DOHH2 (cell line): ENCODE results near the gene DZIP3.

Experiments used
- EZH2phosphoT487 ChIP-seq: fragments of 200-600 bp; sonication (generic); IDR thresholded peaks from 2 replicates; pipeline ENCODE4 v1.6.1; 2017; ENCODE audit warnings: borderline replicate concordance, mild to moderate bottlenecking, antibody characterized with exemption, low read length, moderate library complexity, mixed read lengths
- TF ChIP-seq, protein P1 (sequence below): fragments of 200-600 bp; sonication (generic); IDR thresholded peaks from one replicate; pipeline ENCODE4 v1.5.1; 2014; ENCODE audit warnings: antibody characterized with exemption, mild to moderate bottlenecking, low read depth, low read length; ENCODE audit not compliant: poor library complexity, severe bottlenecking

DNA sequence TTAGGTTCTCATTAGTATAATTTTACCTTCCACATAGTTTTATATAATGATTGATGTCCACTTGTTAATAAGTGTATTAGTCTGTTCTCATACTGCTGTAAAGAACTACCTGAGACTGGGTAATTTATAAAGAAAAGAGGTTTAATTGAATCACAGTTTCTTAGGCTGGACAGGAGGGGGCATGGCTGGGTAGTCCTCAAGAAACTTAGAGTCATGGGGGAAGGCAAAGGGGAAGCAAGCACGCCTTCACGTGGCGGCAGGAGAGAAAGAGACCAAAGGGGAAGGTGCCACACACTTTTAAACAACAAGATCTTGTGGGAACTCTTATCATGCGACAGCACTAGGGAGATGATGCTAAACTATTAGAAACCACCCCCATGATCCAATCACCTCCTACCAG lies 19.2 kb downstream of the DZIP3 start:
- TF ChIP-seq, protein P1, sequence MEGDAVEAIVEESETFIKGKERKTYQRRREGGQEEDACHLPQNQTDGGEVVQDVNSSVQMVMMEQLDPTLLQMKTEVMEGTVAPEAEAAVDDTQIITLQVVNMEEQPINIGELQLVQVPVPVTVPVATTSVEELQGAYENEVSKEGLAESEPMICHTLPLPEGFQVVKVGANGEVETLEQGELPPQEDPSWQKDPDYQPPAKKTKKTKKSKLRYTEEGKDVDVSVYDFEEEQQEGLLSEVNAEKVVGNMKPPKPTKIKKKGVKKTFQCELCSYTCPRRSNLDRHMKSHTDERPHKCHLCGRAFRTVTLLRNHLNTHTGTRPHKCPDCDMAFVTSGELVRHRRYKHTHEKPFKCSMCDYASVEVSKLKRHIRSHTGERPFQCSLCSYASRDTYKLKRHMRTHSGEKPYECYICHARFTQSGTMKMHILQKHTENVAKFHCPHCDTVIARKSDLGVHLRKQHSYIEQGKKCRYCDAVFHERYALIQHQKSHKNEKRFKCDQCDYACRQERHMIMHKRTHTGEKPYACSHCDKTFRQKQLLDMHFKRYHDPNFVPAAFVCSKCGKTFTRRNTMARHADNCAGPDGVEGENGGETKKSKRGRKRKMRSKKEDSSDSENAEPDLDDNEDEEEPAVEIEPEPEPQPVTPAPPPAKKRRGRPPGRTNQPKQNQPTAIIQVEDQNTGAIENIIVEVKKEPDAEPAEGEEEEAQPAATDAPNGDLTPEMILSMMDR = no peak
- no peak for TF ChIP-seq EZH2phosphoT487
